IPS-18a (cell line): ENCODE measurements around the gene TRAF5.
"Not testable (repeated sequence)": the region's sequence is repeated elsewhere in the genome, so short reads cannot be mapped to it uniquely, and the experiment has no call there.

Source experiments
- H3K27ac ChIP-seq: one replicate; pipeline ENCODE4 v1.5.1; 2013; ENCODE audit warnings: low read length
- H3K27me3 ChIP-seq: one replicate; pipeline ENCODE4 v1.6.1; 2013; ENCODE audit warnings: mild to moderate bottlenecking, low read length; ENCODE audit not compliant: control insufficient read depth, insufficient read depth
- H3K36me3 ChIP-seq: one replicate; pipeline ENCODE4 v1.6.1; 2013; ENCODE audit warnings: low read depth, low read length; ENCODE audit not compliant: control insufficient read depth
- H3K4me1 ChIP-seq: one replicate; pipeline ENCODE4 v1.6.1; 2013; ENCODE audit warnings: low read depth, low read length; ENCODE audit not compliant: control insufficient read depth
- H3K4me3 ChIP-seq: one replicate; pipeline ENCODE4 v1.5.1; 2013; ENCODE audit warnings: low read length
- H3K9ac ChIP-seq: one replicate; pipeline ENCODE4 v1.6.1; 2013; ENCODE audit warnings: mild to moderate bottlenecking, low read length, moderate library complexity
- H3K9me3 ChIP-seq: one replicate; pipeline ENCODE4 v1.6.1; 2013; ENCODE audit warnings: low read depth, low read length; ENCODE audit not compliant: control insufficient read depth

Gene TRAF5

GRCh38 chr1:211338224-211338620, 11.6 kb downstream of the TRAF5 start:
- no peak overlapping the region for H3K9ac ChIP-seq
- no peaks in the 10 kb centered on the region for H3K27me3 ChIP-seq
- H3K4me1 ChIP-seq: peaks cover 7% of the 10 kb centered on the region
- no peaks in the 10 kb centered on the region for H3K36me3 ChIP-seq
- no peak overlapping the region for H3K4me3 ChIP-seq
- H3K9me3 ChIP-seq: no peaks in the 10 kb centered on the region
- H3K27ac ChIP-seq: no peak overlapping the region

- no peak overlapping the region for H3K27ac ChIP-seq
- H3K9ac ChIP-seq: no peak overlapping the region
- H3K36me3 ChIP-seq: no peaks in the 10 kb centered on the region
- H3K4me1 ChIP-seq: peaks cover 7% of the 10 kb centered on the region
- H3K27me3 ChIP-seq: no peaks in the 10 kb centered on the region
- H3K9me3 ChIP-seq: no peaks in the 10 kb centered on the region
- H3K4me3 ChIP-seq: no peak overlapping the region
Measured at GRCh38 chr1:211339631-211340041, 13.0 kb downstream of the TRAF5 start.

- H3K9ac ChIP-seq: no peak overlapping the region
- H3K4me1 ChIP-seq: peaks cover 7% of the 10 kb centered on the region
- H3K27ac ChIP-seq: no peak overlapping the region
- no peak overlapping the region for H3K4me3 ChIP-seq
- H3K27me3 ChIP-seq: no peaks in the 10 kb centered on the region
- no peaks in the 10 kb centered on the region for H3K9me3 ChIP-seq
- no peaks in the 10 kb centered on the region for H3K36me3 ChIP-seq
Measured at GRCh38 chr1:211340622-211341507, 14.2 kb downstream of the TRAF5 start.

GRCh38 chr1:211341999-211342398, 15.4 kb downstream of the TRAF5 start:
- Histone ChIP-seq H3K4me3 (no peak overlapping the region), H3K4me1 (peaks cover 10% of the 10 kb centered on the region), H3K9me3 (no peaks in the 10 kb centered on the region)

GRCh38 chr1:211343607-211344006, 17.0 kb downstream of the TRAF5 start:
- no peak overlapping the region for H3K4me3 ChIP-seq
- H3K4me1 ChIP-seq: peaks cover 10% of the 10 kb centered on the region
- no peaks in the 10 kb centered on the region for H3K36me3 ChIP-seq
- no peak overlapping the region for H3K9ac ChIP-seq
- no peaks in the 10 kb centered on the region for H3K9me3 ChIP-seq
- no peaks in the 10 kb centered on the region for H3K27me3 ChIP-seq
- no peak overlapping the region for H3K27ac ChIP-seq

More at GRCh38 chr1:211341999-211342398, 15.4 kb downstream of the TRAF5 start:
- no peak overlapping the region for H3K27ac ChIP-seq
- no peak overlapping the region for H3K9ac ChIP-seq
- no peaks in the 10 kb centered on the region for H3K36me3 ChIP-seq
- no peaks in the 10 kb centered on the region for H3K27me3 ChIP-seq

- H3K4me1 ChIP-seq: peaks cover 10% of the 10 kb centered on the region
- no peaks in the 10 kb centered on the region for H3K27me3 ChIP-seq
- no peak overlapping the region for H3K9ac ChIP-seq
- H3K36me3 ChIP-seq: no peaks in the 10 kb centered on the region
- H3K4me3 ChIP-seq: no peak overlapping the region
- no peaks in the 10 kb centered on the region for H3K9me3 ChIP-seq
- H3K27ac ChIP-seq: no peak overlapping the region
Measured at GRCh38 chr1:211344152-211344618, 17.6 kb downstream of the TRAF5 start.

GRCh38 chr1:211345719-211346118, 19.1 kb downstream of the TRAF5 start:
- H3K4me3 ChIP-seq: no peak overlapping the region
- H3K9ac ChIP-seq: no peak overlapping the region
- no peaks in the 10 kb centered on the region for H3K9me3 ChIP-seq
- no peaks in the 10 kb centered on the region for H3K27me3 ChIP-seq
- no peak overlapping the region for H3K27ac ChIP-seq
- no peaks in the 10 kb centered on the region for H3K36me3 ChIP-seq
- peaks cover 10% of the 10 kb centered on the region for H3K4me1 ChIP-seq

- Histone ChIP-seq H3K4me3 (no peak overlapping the region), H3K36me3 (no peaks in the 10 kb centered on the region), H3K27me3 (no peaks in the 10 kb centered on the region), H3K9me3 (no peaks in the 10 kb centered on the region), H3K4me1 (peaks cover 10% of the 10 kb centered on the region), H3K27ac (no peak overlapping the region), H3K9ac (no peak overlapping the region)
Measured at GRCh38 chr1:211347077-211347844, 20.6 kb downstream of the TRAF5 start.

- Histone ChIP-seq H3K4me3 (no peak overlapping the region), H3K9me3 (no peaks in the 10 kb centered on the region), H3K9ac (no peak overlapping the region), H3K27me3 (no peaks in the 10 kb centered on the region), H3K4me1 (peaks cover 10% of the 10 kb centered on the region), H3K27ac (no peak overlapping the region), H3K36me3 (no peaks in the 10 kb centered on the region)
Measured at GRCh38 chr1:211348547-211348946, 21.9 kb downstream of the TRAF5 start.

- Histone ChIP-seq H3K9ac (no peak overlapping the region), H3K27me3 (no peaks in the 10 kb centered on the region), H3K4me3 (no peak overlapping the region), H3K36me3 (no peaks in the 10 kb centered on the region), H3K27ac (no peak overlapping the region), H3K4me1 (peaks cover 10% of the 10 kb centered on the region), H3K9me3 (no peaks in the 10 kb centered on the region)
Measured at GRCh38 chr1:211349741-211350140, 23.1 kb downstream of the TRAF5 start.

- H3K36me3 ChIP-seq, H3K9ac ChIP-seq, H3K27me3 ChIP-seq, H3K4me1 ChIP-seq, H3K27ac ChIP-seq, H3K4me3 ChIP-seq, H3K9me3 ChIP-seq: not testable (repeated sequence)
Measured at GRCh38 chr1:211352055-211352454, 25.4 kb downstream of the TRAF5 start.
